Measurements from ENCODE around the gene CHSY1. TPM values are rescaled to one million over a fixed set of nuclear protein-coding genes. Genes with fewer than 3 reads are reported as not detected.

CHSY1 gene
- total RNA-seq, 1 donor from 2014 or later: 33.2 TPM

GRCh38 chr15:101210466-101210865 is 41.4 kb downstream of the CHSY1 start:
- H3K9me3 Mint-ChIP-seq (ENCODE audit: low read depth): peaks cover 2% of the 10 kb centered on the region
- H3K27me3 Mint-ChIP-seq: no peaks in the 10 kb centered on the region
- peaks cover 29% of the 10 kb centered on the region for H3K4me1 Mint-ChIP-seq (ENCODE audit: low read depth)
- H3K4me3 Mint-ChIP-seq (ENCODE audit: low read depth): no peak overlapping the region
- H3K27ac Mint-ChIP-seq: no peak overlapping the region
- H3K36me3 Mint-ChIP-seq (ENCODE audit: insufficient read depth): peaks cover 7% of the 10 kb centered on the region
- DNase-seq (ENCODE audit: low spot score, unreplicated experiment): no peak
- TF ChIP-seq, protein P1, sequence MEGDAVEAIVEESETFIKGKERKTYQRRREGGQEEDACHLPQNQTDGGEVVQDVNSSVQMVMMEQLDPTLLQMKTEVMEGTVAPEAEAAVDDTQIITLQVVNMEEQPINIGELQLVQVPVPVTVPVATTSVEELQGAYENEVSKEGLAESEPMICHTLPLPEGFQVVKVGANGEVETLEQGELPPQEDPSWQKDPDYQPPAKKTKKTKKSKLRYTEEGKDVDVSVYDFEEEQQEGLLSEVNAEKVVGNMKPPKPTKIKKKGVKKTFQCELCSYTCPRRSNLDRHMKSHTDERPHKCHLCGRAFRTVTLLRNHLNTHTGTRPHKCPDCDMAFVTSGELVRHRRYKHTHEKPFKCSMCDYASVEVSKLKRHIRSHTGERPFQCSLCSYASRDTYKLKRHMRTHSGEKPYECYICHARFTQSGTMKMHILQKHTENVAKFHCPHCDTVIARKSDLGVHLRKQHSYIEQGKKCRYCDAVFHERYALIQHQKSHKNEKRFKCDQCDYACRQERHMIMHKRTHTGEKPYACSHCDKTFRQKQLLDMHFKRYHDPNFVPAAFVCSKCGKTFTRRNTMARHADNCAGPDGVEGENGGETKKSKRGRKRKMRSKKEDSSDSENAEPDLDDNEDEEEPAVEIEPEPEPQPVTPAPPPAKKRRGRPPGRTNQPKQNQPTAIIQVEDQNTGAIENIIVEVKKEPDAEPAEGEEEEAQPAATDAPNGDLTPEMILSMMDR (IDR thresholded peaks at IDR 0.05; ENCODE audit: unreplicated experiment): no peak

DNA sequence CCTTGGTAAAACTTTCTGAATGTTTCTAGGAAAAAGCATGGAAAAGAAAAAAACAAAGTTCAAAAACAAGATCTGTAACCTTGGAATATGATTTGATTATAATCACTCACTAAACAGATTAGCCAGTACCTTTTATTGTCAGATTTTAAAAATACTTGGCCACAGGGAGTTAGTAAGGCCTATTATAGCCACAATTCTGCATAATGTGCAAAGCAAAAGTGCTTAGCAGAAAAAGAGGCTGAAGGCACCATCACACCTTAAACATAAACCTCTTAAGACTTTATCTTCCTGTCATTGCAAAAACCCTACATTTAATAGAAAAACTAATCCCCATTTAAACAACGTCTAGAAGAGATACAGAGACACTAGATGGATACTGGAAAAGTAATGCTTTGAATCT is 41.8 kb downstream of the CHSY1 start:
- H3K27ac Mint-ChIP-seq: no peak overlapping the region
- no peaks in the 10 kb centered on the region for H3K27me3 Mint-ChIP-seq
- H3K4me3 Mint-ChIP-seq (ENCODE audit: low read depth): no peak overlapping the region
- H3K9me3 Mint-ChIP-seq (ENCODE audit: low read depth): peaks cover 2% of the 10 kb centered on the region
- no peak for DNase-seq (ENCODE audit: low spot score, unreplicated experiment)
- peaks cover 33% of the 10 kb centered on the region for H3K4me1 Mint-ChIP-seq (ENCODE audit: low read depth)
- TF ChIP-seq, protein P1 (IDR thresholded peaks at IDR 0.05; ENCODE audit: unreplicated experiment): no peak
- H3K36me3 Mint-ChIP-seq (ENCODE audit: insufficient read depth): peaks cover 10% of the 10 kb centered on the region

DNA sequence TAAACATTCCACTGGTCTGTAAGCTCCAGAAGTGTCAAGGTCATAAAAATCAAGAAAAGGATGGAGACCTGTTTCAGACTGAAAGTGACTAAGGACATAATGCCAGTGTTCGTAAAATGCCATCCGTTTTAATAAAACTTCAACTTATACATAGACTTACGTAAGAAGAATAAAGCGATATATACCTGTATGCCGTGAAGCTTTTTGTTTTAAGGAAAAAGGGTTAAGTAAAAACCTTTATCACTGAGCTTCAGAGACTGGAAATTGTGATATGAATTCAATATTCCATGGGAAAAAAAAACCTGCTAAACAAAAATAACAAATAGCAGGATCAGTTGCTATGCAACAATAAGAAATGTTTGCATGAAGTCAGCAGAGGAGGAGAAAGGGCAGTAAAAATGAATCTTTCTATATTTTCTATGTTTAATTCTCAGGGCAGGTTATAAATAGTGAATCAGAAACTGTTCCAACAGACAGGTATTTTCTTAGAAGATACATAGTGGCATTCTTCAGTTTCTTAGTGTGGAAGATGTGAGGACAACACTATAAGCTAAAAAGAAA is 42.5 kb downstream of the CHSY1 start:
- Mint-ChIP-seq H3K27me3 (no peaks in the 10 kb centered on the region), H3K4me3 (ENCODE audit: low read depth) (no peak overlapping the region), H3K27ac (no peak overlapping the region), H3K36me3 (ENCODE audit: insufficient read depth) (peaks cover 9% of the 10 kb centered on the region), H3K4me1 (ENCODE audit: low read depth) (peaks cover 33% of the 10 kb centered on the region), H3K9me3 (ENCODE audit: low read depth) (peaks cover 2% of the 10 kb centered on the region)
- TF ChIP-seq, protein P1 (IDR thresholded peaks at IDR 0.05; ENCODE audit: unreplicated experiment): no peak
- no peak for DNase-seq (ENCODE audit: low spot score, unreplicated experiment)

DNA sequence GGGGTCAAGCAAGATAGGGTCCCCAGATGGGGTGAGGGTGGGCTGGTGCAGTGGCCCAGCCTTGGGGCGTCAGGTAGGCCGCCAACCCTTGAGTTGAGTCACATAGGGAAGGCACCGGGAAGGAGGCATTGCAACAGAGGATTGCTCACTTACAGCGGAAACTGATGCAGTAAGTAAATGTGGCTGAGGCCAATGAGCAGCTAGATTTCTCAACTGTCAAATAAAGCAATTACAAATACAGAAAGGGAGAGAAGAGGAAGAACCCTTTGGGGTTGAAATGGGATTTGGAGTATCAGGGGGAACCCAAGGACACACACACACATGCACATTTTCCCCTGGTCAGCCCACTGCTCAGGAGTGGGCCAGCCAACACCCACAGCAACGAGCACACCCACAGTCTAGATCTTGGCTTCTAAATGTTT is 44.0 kb downstream of the CHSY1 start:
- peaks cover 30% of the 10 kb centered on the region for H3K4me1 Mint-ChIP-seq (ENCODE audit: low read depth)
- peaks cover 9% of the 10 kb centered on the region for H3K36me3 Mint-ChIP-seq (ENCODE audit: insufficient read depth)
- H3K9me3 Mint-ChIP-seq (ENCODE audit: low read depth): peaks cover 2% of the 10 kb centered on the region
- H3K27me3 Mint-ChIP-seq: no peaks in the 10 kb centered on the region
- TF ChIP-seq, protein P1 (IDR thresholded peaks at IDR 0.05; ENCODE audit: unreplicated experiment): no peak
- DNase-seq (ENCODE audit: low spot score, unreplicated experiment): no peak
- H3K27ac Mint-ChIP-seq: no peak overlapping the region
- no peak overlapping the region for H3K4me3 Mint-ChIP-seq (ENCODE audit: low read depth)

DNA sequence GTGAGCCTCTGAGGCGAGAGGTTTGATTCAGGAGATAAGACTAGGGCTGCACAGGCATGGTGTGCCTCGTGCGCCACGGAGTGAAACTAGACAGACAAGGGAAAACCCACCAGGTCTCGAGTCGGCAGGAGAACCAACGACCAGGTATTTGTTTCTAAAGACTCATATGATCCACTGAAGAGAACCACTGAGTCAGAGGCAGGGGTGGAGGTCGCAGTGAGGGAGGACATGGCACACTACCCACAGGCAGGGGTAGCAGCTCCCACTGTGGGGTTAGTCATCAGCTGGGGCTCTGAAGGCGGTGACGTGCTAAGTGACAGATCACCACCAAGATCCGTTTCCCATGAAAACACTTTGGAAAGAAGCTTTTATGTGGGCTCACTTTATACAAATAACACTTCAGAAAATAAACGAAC is 45.7 kb downstream of the CHSY1 start:
- Mint-ChIP-seq H3K9me3 (ENCODE audit: low read depth) (peaks cover 2% of the 10 kb centered on the region), H3K4me3 (ENCODE audit: low read depth) (no peak overlapping the region), H3K27me3 (no peaks in the 10 kb centered on the region), H3K27ac (no peak overlapping the region), H3K36me3 (ENCODE audit: insufficient read depth) (peaks cover 9% of the 10 kb centered on the region), H3K4me1 (ENCODE audit: low read depth) (peaks cover 25% of the 10 kb centered on the region)
- TF ChIP-seq, protein P1 (IDR thresholded peaks at IDR 0.05; ENCODE audit: unreplicated experiment): no peak
- DNase-seq (ENCODE audit: low spot score, unreplicated experiment): no peak

All from progenitor cell of endocrine pancreas (in vitro differentiated cells).